GM12875 (cell line): ENCODE data around the gene GPR148.

ENCODE experiments used
- H3K4me3 ChIP-seq: one replicate; pipeline ENCODE4 v1.5.1; 2011; ENCODE audit warnings: low read depth, low read length, control low read depth
- TF ChIP-seq, protein P1 (sequence below): IDR thresholded peaks from 2 replicates; pipeline ENCODE4 v1.5.1; 2011; ENCODE audit warnings: low read depth, mild to moderate bottlenecking, control low read depth, inconsistent platforms, low read length, moderate library complexity, borderline replicate concordance; ENCODE audit not compliant: insufficient read depth

The GPR148 gene

DNA sequence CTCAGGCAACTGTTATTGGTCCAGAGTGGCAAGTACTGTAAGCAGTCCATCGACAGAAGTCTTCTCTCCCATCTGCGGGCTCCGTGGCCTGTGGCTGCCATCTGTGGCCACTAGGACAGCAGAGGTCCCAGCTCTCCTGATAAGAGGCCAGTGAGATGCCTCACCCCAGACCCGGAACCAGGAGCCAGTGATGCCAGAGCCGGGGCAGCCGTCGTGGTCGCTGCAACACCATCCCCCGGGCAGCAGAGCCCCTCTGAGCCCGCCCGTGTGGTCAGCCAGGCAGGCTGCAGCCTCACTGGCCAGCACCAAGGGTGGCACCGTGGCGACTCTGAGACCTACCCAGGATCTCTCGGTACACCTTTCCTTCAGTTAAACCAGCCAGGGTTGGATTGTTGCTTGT is 8.7 kb downstream of the GPR148 start:
- TF ChIP-seq, protein P1, sequence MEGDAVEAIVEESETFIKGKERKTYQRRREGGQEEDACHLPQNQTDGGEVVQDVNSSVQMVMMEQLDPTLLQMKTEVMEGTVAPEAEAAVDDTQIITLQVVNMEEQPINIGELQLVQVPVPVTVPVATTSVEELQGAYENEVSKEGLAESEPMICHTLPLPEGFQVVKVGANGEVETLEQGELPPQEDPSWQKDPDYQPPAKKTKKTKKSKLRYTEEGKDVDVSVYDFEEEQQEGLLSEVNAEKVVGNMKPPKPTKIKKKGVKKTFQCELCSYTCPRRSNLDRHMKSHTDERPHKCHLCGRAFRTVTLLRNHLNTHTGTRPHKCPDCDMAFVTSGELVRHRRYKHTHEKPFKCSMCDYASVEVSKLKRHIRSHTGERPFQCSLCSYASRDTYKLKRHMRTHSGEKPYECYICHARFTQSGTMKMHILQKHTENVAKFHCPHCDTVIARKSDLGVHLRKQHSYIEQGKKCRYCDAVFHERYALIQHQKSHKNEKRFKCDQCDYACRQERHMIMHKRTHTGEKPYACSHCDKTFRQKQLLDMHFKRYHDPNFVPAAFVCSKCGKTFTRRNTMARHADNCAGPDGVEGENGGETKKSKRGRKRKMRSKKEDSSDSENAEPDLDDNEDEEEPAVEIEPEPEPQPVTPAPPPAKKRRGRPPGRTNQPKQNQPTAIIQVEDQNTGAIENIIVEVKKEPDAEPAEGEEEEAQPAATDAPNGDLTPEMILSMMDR = no peak
- H3K4me3 ChIP-seq = no peak overlapping the region

DNA sequence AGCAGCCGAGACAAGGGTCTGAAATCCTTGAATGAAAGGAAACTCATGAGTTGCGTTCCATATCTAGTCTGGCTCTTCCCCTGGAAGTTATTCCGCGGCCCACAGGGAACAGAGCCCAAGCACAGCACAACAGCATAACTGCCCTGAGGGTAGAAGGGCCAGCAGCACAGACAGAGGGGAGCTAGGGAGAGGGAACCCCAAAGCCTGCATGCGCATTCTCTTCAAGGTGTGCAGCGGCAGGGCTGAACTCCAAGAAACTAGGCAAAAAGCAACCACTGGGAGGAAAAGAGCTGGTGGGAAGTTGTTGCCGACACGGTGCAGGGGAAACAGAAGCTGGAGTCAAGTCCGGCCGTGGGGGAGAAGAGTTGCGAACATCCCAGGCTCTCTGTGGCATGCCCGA is 11.8 kb downstream of the GPR148 start:
- no peak overlapping the region for H3K4me3 ChIP-seq
- TF ChIP-seq, protein P1 = no peak

DNA sequence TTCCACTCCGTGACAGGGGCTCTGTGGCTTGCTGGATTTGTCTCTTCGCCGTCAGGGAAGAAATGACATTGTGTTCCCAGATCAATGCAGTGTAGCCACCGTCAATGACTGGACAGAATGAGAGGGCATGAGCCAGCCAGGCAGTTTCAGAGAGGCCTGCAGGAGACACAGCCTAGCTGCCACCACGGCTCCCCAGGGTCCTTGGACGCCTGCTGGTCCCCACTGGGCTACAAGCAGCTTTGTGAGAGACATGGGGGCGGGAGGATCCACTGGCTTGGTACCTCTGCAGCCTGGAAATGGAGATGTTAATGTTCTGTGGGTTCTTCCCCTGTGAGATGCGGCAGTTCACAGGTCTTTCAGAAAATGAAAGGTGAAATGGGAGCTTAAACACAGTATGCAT is 14.4 kb downstream of the GPR148 start:
- H3K4me3 ChIP-seq = no peak overlapping the region
- TF ChIP-seq, protein P1 = no peak

DNA sequence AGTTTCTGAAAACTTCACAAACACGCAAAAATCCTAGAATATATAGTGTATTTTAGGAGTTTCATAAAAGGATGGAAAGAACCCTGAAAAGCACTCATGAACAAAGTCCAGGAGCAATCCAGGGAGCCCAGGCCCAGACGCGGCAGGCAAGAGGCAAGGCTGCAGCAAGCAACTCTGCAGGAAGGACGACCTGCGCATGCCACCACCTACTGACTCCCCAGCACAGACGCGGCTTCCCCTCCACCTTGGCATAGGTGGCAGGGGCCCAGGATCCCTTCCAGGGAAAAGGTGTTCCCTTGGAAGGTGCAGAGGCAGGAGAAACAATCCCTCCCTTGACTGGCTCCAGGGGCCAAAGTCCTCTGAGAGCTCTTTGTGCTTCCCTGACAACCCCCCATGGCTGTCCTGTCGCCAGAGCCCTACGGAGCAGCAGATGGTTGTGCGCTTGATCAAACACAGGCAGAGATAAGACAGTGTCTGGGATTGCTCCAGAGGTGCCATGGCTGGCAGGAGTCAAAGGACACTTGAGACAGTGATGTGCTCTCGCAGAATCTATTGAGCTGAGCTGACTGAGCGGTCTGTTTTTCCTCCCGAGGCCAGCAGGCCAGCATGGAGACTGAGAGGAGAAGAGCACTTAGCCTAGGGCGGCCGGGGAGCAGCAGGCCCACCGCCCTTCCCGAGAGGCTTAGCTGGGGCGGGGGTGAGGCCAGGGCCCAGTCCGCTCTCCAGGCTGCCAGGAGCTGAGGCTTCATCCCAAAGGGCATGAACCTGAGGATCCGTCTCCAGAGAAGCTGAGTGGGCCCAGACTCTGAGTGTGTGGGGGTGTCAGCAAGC is 15.6 kb downstream of the GPR148 start:
- no peak overlapping the region for H3K4me3 ChIP-seq
- TF ChIP-seq, protein P1 = no peak

DNA sequence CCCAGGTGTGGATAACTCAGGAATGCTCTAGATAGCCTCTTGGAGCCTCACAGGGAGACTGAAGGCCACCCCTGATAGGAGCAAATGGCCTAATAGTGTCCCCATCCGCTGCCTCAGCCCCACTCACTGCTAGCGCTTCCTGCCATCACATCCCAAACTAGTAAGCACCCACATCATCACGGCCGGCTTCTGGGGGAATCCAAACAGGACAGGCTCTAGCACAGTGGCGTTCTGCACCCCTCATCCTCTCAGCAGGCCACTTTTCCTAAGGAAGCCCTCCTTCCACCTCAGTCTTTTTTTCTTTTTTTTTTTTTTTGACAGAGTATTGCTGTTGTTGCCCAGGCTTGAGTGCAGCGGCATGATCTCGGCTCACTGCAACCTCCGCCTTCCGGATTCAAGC is 20.2 kb downstream of the GPR148 start:
- TF ChIP-seq, protein P1 = no peak
- H3K4me3 ChIP-seq = no peak overlapping the region

DNA sequence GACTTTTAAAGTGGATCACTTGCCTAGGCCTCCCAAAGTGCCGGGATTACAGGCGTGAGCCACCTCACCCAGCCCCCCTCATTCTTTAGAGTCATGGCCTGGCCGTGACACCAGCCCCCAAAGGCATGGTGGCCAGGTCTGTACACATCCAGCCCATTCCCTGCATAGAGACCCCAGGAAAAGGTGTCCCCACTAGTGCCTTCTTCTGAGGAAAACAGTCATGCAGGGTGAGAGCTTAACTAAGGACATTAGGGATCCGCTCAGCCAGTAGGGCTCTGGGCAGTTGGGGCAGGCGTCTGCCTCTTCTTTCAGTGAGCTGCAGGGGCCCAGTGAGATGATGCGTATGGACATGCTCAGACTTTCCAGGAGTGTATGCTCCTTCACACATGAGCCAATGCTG is 20.8 kb downstream of the GPR148 start:
- H3K4me3 ChIP-seq = no peak overlapping the region
- TF ChIP-seq, protein P1 = no peak

DNA sequence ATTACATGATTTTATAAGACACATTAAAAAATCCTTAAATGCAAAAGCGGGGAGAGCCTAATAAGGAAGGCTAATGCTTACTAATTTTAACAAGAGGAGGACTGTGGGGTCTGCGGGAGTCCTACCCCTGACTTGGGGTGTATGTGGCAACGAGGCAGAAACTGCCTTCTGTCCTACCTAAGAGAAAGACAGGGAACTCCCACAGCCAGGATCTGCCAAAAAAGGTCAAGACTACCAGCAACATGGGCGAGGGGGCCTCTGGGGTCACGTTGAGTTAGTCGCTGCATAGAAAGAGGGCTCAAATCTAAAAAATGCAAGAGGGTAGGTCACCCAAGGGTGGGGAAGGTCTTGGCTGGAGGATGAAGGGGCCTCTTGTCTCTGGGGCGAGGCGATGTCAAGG is 25.9 kb downstream of the GPR148 start:
- no peak overlapping the region for H3K4me3 ChIP-seq
- TF ChIP-seq, protein P1 = no peak
